A673 (cell line): ENCODE results near the gene MMADHC.

ENCODE experiments used
- EZH2 ChIP-seq: fragments of 200-600 bp; sonication (generic); IDR thresholded peaks from 2 replicates; pipeline ENCODE4 v1.6.1; 2017; ENCODE audit warnings: borderline replicate concordance, low read depth, mild to moderate bottlenecking, mixed read lengths, antibody characterized with exemption, low read length; ENCODE audit not compliant: poor library complexity, severe bottlenecking
- TF ChIP-seq, protein P1 (sequence below): fragments of 300-800, 200-600 bp; sonication (generic); conservative IDR thresholded peaks from 2 replicates; pipeline ENCODE4 v1.5.1; 2017; ENCODE audit warnings: low read depth, mild to moderate bottlenecking, antibody characterized with exemption, low read length, moderate library complexity, mixed read lengths

DNA sequence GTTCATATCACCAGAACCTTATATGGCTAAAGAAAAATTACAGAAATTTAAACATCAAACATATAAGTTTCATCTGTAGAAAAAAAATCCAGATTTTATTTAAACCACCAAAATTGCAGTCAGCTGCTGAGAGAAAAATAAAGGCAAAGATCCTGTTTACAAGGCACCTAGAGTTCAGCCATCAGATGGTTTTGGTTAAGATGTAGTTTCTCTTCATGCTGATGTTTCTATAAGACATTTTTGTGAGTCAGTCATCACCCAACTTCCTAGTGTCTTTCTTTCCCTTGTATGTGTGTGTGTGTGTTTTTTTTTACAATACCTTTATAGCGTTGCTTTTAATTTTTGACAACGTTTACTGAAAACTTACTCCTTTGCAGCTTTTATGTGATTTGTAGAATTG is 26.1 kb upstream of the MMADHC start:
- TF ChIP-seq, protein P1, sequence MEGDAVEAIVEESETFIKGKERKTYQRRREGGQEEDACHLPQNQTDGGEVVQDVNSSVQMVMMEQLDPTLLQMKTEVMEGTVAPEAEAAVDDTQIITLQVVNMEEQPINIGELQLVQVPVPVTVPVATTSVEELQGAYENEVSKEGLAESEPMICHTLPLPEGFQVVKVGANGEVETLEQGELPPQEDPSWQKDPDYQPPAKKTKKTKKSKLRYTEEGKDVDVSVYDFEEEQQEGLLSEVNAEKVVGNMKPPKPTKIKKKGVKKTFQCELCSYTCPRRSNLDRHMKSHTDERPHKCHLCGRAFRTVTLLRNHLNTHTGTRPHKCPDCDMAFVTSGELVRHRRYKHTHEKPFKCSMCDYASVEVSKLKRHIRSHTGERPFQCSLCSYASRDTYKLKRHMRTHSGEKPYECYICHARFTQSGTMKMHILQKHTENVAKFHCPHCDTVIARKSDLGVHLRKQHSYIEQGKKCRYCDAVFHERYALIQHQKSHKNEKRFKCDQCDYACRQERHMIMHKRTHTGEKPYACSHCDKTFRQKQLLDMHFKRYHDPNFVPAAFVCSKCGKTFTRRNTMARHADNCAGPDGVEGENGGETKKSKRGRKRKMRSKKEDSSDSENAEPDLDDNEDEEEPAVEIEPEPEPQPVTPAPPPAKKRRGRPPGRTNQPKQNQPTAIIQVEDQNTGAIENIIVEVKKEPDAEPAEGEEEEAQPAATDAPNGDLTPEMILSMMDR = no peak
- TF ChIP-seq EZH2 = no peak
